HepG2 (cell line): ENCODE results near the gene GPBAR1. TPM values are rescaled to one million over a fixed set of nuclear protein-coding genes. Genes with fewer than 3 reads are reported as not detected.

Source experiments
- HMGXB3 ChIP-seq: sonication (generic); formaldehyde crosslinking; IDR thresholded peaks from 2 replicates; pipeline ENCODE4 v1.4.0; 2020; ENCODE audit warnings: missing genetic modification reagents, borderline replicate concordance
- SNAPC2 ChIP-seq: sonication (generic); formaldehyde crosslinking; IDR thresholded peaks from 2 replicates; pipeline ENCODE4 v1.8.1; 2022; ENCODE audit warnings: mild to moderate bottlenecking, missing genetic modification reagents
- SP4 ChIP-seq: sonication (generic); formaldehyde crosslinking; IDR thresholded peaks from 2 replicates; pipeline ENCODE4 v1.8.1; 2023; ENCODE audit warnings: mild to moderate bottlenecking, missing genetic modification reagents
- THAP11 ChIP-seq: IDR thresholded peaks from 2 replicates; pipeline ENCODE4 v1.6.1; 2016; ENCODE audit warnings: missing biosample characterization, missing genetic modification reagents
- ZBTB39 ChIP-seq: sonication (generic); formaldehyde crosslinking; IDR thresholded peaks from 2 replicates; pipeline ENCODE4 v1.5.0; 2020; ENCODE audit warnings: missing genetic modification reagents
- ZFP62 ChIP-seq: sonication (generic); formaldehyde crosslinking; IDR thresholded peaks from 2 replicates; pipeline ENCODE4 v1.4.0; 2020; ENCODE audit warnings: missing genetic modification reagents
- ZNF556 ChIP-seq: sonication (generic); formaldehyde crosslinking; IDR thresholded peaks from 2 replicates; pipeline ENCODE4 v1.4.0; 2020; ENCODE audit warnings: mild to moderate bottlenecking, missing genetic modification reagents, borderline replicate concordance
- ZNF567 ChIP-seq: sonication (generic); formaldehyde crosslinking; IDR thresholded peaks from 2 replicates; pipeline ENCODE4 v1.8.1; 2023; ENCODE audit warnings: mild to moderate bottlenecking, missing genetic modification reagents, borderline replicate concordance
- ZSCAN9 ChIP-seq: IDR thresholded peaks from 2 replicates; pipeline ENCODE4 v1.6.1; 2016; ENCODE audit warnings: borderline replicate concordance
- polyA plus RNA-seq, 8 experiments: library from polyadenylated mRNA; depleted of rRNA in 3 of 8; stranded (reverse) in 7 of 8; unstranded in 1 of 8; fragments of >200 nt; fragmentation: Illumina TruSeq in 4 of 8; extraction: Trizol in 4 of 8; gene quantifications; 2 replicates each; pipeline versions ENCODE4 v1.2.1 to v1.2.3, GENCODE V29; 2011 to 2016; ENCODE audit warnings: low read depth in 4 of 8, missing spikeins in 1 of 8, mixed read lengths in 1 of 8; ENCODE audit not compliant: insufficient read depth in 1 of 8
- total RNA-seq, 5 experiments: library from RNA; depleted of rRNA; stranded (reverse); fragments of >200 nt; fragmentation: Illumina TruSeq; extraction: Trizol; gene quantifications; 2 replicates each; pipeline ENCODE4 v1.2.3, GENCODE V29; 2016; ENCODE audit warnings: low read depth in 1 of 5
- TF ChIP-seq, protein P1 (sequence below): sonication (generic); formaldehyde crosslinking; IDR thresholded peaks from 2 replicates; pipeline ENCODE4 v1.8.0; 2022; ENCODE audit warnings: missing genetic modification reagents, mild to moderate bottlenecking, inconsistent platforms, borderline replicate concordance

GPBAR1 gene
- total and polyA plus RNA-seq, 2 of the 13 experiments (the other 11 are each of a cell fraction or from before 2014, with no cell fraction given): 0.05 to 0.09 TPM

- TF ChIP-seq ZSCAN9 (CRISPR knock-in tag): peak; percentile 62; the same call in 1 of the 2 replicates
- peak; percentile 54; the same call in 1 of the 2 replicates for TF ChIP-seq ZNF556
- TF ChIP-seq, protein P1, sequence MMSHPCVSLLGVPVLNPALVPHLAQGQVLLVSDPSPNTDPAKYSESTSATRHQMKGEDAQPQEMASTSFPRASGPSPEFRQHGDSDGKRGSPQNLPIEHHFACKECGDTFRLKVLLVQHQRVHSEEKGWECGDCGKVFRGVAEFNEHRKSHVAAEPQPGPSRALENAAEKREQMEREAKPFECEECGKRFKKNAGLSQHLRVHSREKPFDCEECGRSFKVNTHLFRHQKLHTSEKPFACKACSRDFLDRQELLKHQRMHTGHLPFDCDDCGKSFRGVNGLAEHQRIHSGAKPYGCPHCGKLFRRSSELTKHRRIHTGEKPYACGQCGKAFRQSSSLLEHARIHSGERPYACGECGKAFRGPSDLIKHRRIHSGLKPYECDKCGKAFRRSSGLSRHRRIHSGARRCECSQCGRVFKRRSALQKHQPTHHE (CRISPR knock-in tag): peak; percentile 90
- TF ChIP-seq ZFP62 (CRISPR knock-in tag): 0 out of 2 replicates have a peak, but pooled peaks have one; percentile 66
- TF ChIP-seq SP4 (CRISPR knock-in tag): peak; percentile 100
- peak; percentile 98 for TF ChIP-seq THAP11
- no peak for TF ChIP-seq HMGXB3 (CRISPR knock-in tag)
- 0 out of 2 replicates have a peak, but pooled peaks have one; percentile 50 for TF ChIP-seq ZNF567
- no peak for TF ChIP-seq ZBTB39 (CRISPR knock-in tag)
- peak; percentile 34 for TF ChIP-seq SNAPC2
Observed at GRCh38 chr2:218269900-218270720, 9.3 kb downstream of the GPBAR1 start, which contains the start of the genes AAMP and PNKD (continued).
